K562 (cell line): ENCODE measurements around the gene TUBB4B. TPM values are rescaled to one million over a fixed set of nuclear protein-coding genes. Genes with fewer than 3 reads are reported as not detected.
A peak's percentile ranks its signal among the peaks of the same experiment; 100 is the strongest.

ENCODE experiments used
- C11orf30 ChIP-seq: fragments of 450-650 bp; IDR thresholded peaks from 2 replicates; pipeline ENCODE4 v1.6.1; 2016; ENCODE audit warnings: low read depth, mild to moderate bottlenecking
- CBX1 ChIP-seq: sonication (generic); IDR thresholded peaks from 2 replicates; pipeline ENCODE4 v1.6.1; 2016; ENCODE audit warnings: antibody characterized with exemption, low read depth, mild to moderate bottlenecking
- ETV1 ChIP-seq: fragments of 450-650 bp; conservative IDR thresholded peaks from 2 replicates; pipeline ENCODE4 v1.6.1; 2016; ENCODE audit warnings: missing genetic modification characterization, control low read depth, low read depth, missing compliant biosample characterization
- GATA2 ChIP-seq: sonication (generic); formaldehyde crosslinking; IDR thresholded peaks from 2 replicates; pipeline ENCODE4 v1.4.0; 2020; ENCODE audit warnings: mild to moderate bottlenecking, missing genetic modification reagents
- HCFC1 ChIP-seq: IDR thresholded peaks from 2 replicates; pipeline ENCODE4 v1.6.1; 2012; ENCODE audit warnings: low read depth, low read length, improper control_type of control experiment
- HDAC2 ChIP-seq: fragments of 450-650 bp; IDR thresholded peaks from 2 replicates; pipeline ENCODE4 v1.6.1; 2016; ENCODE audit warnings: mild to moderate bottlenecking
- HDAC3 ChIP-seq: fragments of 450-650 bp; IDR thresholded peaks from 2 replicates; pipeline ENCODE4 v1.6.1; 2018; ENCODE audit warnings: borderline replicate concordance, mild to moderate bottlenecking, moderate library complexity; ENCODE audit not compliant: partially characterized antibody
- HIVEP1 ChIP-seq: fragments of 250-450 bp; sonication (Bioruptor Pico); IDR thresholded peaks from 2 replicates; pipeline ENCODE4 v1.4.0; 2020; ENCODE audit warnings: mild to moderate bottlenecking
- KAT8 ChIP-seq: fragments of 450-650 bp; IDR thresholded peaks from 2 replicates; pipeline ENCODE4 v1.6.1; 2016; ENCODE audit warnings: low read depth, mild to moderate bottlenecking
- KDM4B ChIP-seq, 2 experiments: fragments of 450-650 bp in 1 of 2; sonication (generic) in 1 of 2; IDR thresholded peaks; 2 replicates each; pipeline ENCODE4 v1.6.1; 2016 to 2017; ENCODE audit warnings: borderline replicate concordance in 2 of 2, antibody characterized with exemption in 1 of 2, low read depth in 1 of 2, mild to moderate bottlenecking in 1 of 2
- LARP7 ChIP-seq: fragments of 450-650 bp; IDR thresholded peaks from 2 replicates; pipeline ENCODE4 v1.6.1; 2016
- MTA3 ChIP-seq: fragments of 450-650 bp; formaldehyde crosslinking; IDR thresholded peaks from 2 replicates; pipeline ENCODE4 v1.6.1; 2017; ENCODE audit warnings: mild to moderate bottlenecking, borderline replicate concordance
- NCOA1 ChIP-seq: fragments of 450-650 bp; IDR thresholded peaks from 2 replicates; pipeline ENCODE4 v1.6.1; 2016; ENCODE audit warnings: low read depth
- POLR2A ChIP-seq: fragments of 450-650 bp; conservative IDR thresholded peaks from 2 replicates; pipeline ENCODE4 v1.6.1; 2016
- RHOXF2B ChIP-seq: fragments of 250-450 bp; sonication (Bioruptor Pico); conservative IDR thresholded peaks from 2 replicates; pipeline ENCODE4 v1.5.1; 2021
- SAFB2 ChIP-seq: fragments of 200-400 bp; formaldehyde crosslinking; IDR thresholded peaks from 2 replicates; pipeline ENCODE4 v1.6.1; 2018; ENCODE audit warnings: borderline replicate concordance, low read length, low read depth, moderate library complexity; ENCODE audit not compliant: severe bottlenecking
- SPI1 ChIP-seq: IDR thresholded peaks from 2 replicates; pipeline ENCODE4 v1.6.1; 2011; ENCODE audit warnings: low read depth, low read length, control low read depth, borderline replicate concordance
- STAT6 ChIP-seq: sonication (generic); formaldehyde crosslinking; IDR thresholded peaks from 2 replicates; pipeline ENCODE4 v1.8.1; 2023; ENCODE audit warnings: mild to moderate bottlenecking, missing genetic modification reagents
- TEAD1 ChIP-seq, 2 experiments: fragments of 450-650 bp in 1 of 2; sonication (generic) in 1 of 2; formaldehyde crosslinking; IDR thresholded peaks; 2 replicates each; pipeline versions ENCODE4 v1.4.0 to v1.8.0; 2020 to 2022; ENCODE audit warnings: mild to moderate bottlenecking in 2 of 2, missing genetic modification reagents in 1 of 2
- TEAD4 ChIP-seq, 2 experiments: sonication (generic) in 1 of 2; formaldehyde crosslinking in 1 of 2; IDR thresholded peaks; 2 replicates each; pipeline versions ENCODE4 v1.6.1 to v1.8.0; 2012 to 2022; ENCODE audit warnings: borderline replicate concordance in 1 of 2, inconsistent platforms in 1 of 2, low read length in 1 of 2, mild to moderate bottlenecking in 1 of 2, missing genetic modification reagents in 1 of 2
- ZBTB33 ChIP-seq: sonication (generic); formaldehyde crosslinking; IDR thresholded peaks from 2 replicates; pipeline ENCODE4 v1.8.1; 2023; ENCODE audit warnings: mild to moderate bottlenecking, missing genetic modification reagents
- ZBTB7A ChIP-seq: IDR thresholded peaks from 2 replicates; pipeline ENCODE4 v1.6.1; 2011; ENCODE audit warnings: low read depth, mild to moderate bottlenecking, low read length, moderate library complexity, borderline replicate concordance; ENCODE audit not compliant: control insufficient read depth
- ZEB2 ChIP-seq: fragments of 450-650 bp; IDR thresholded peaks from 2 replicates; pipeline ENCODE4 v1.6.1; 2016
- ZNF311 ChIP-seq: fragments of 250-450 bp; sonication (Bioruptor Pico); IDR thresholded peaks from 2 replicates; pipeline ENCODE4 v1.4.0; 2020; ENCODE audit warnings: mild to moderate bottlenecking, moderate library complexity
- ZNF436 ChIP-seq: fragments of 250-450, 450-650 bp; sonication (Bioruptor Pico); formaldehyde crosslinking; IDR thresholded peaks from 2 replicates; pipeline ENCODE4 v1.7.0; 2020; ENCODE audit warnings: mild to moderate bottlenecking
- ZNF668 ChIP-seq: fragments of 250-450 bp; sonication (Bioruptor Pico); IDR thresholded peaks from 2 replicates; pipeline ENCODE4 v1.8.0; 2022; ENCODE audit warnings: mild to moderate bottlenecking, inconsistent platforms
- polyA plus RNA-seq, 8 experiments: library from polyadenylated mRNA; depleted of rRNA in 4 of 8; stranded (reverse) in 5 of 8; unstranded in 3 of 8; fragments of >200 nt; fragmentation: Nextera tagmentation in 2 of 8; fragmentation: Illumina TruSeq in 1 of 8; extraction: Ambion mirVana in 2 of 8; extraction: Trizol in 1 of 8; gene quantifications; 2 replicates each; pipeline versions ENCODE4 v1.2.1 to v1.2.3, GENCODE V29; 2011 to 2014; ENCODE audit warnings: inconsistent platforms in 1 of 8, missing spikeins in 1 of 8
- total RNA-seq, 7 experiments: library from RNA; depleted of rRNA in 6 of 7; stranded (reverse); fragments of >200 nt in 6 of 7; fragmentation: Illumina TruSeq in 2 of 7; extraction: Trizol in 2 of 7; gene quantifications; 2 replicates each; pipeline versions ENCODE4 v1.2.1 to v1.2.3, GENCODE V29; 2011 to 2021; ENCODE audit warnings: low replicate concordance in 1 of 7

TUBB4B gene
- total and polyA plus RNA-seq, 9 of the 15 experiments (the other 6 are each of a cell fraction or from before 2014, with no cell fraction given) = 24.1 to 443 (median 268) TPM

GRCh38 chr9:137243626-137244485, 2.8 kb downstream of the TUBB4B start (continued):
- peak; percentile 58; the same call in 1 of the 2 replicates for TF ChIP-seq CBX1
- TF ChIP-seq RHOXF2B (CRISPR knock-in tag) = no peak
- TF ChIP-seq SPI1 = peak; percentile 59; the same call in 1 of the 2 replicates
- TF ChIP-seq STAT6 (CRISPR knock-in tag) = no peak
- no peak for TF ChIP-seq HCFC1
- TF ChIP-seq KAT8 = no peak
- TF ChIP-seq HDAC3 = no peak
- TF ChIP-seq HIVEP1 = no peak
- TF ChIP-seq HDAC2 = no peak
- TF ChIP-seq ZNF311 = no peak
- TF ChIP-seq ZBTB7A = no peak; the same call in 1 of the 2 replicates
- TF ChIP-seq ZNF436 = peak; percentile 12; the same call in 1 of the 2 replicates
- TF ChIP-seq POLR2A = peak; percentile 89
- no peak for TF ChIP-seq GATA2
- TF ChIP-seq ZEB2 = no peak
- no peak for TF ChIP-seq NCOA1
- no peak for TF ChIP-seq ETV1
- TF ChIP-seq KDM4B (IDR thresholded peaks at IDR 0.05; ENCODE audit: borderline replicate concordance in 2 of 2, low read depth in 1 of 2) = no peak
- TF ChIP-seq ZBTB33 = no peak
- no peak for TF ChIP-seq C11orf30
- TF ChIP-seq ZNF668 (CRISPR knock-in tag) = no peak
- no peak for TF ChIP-seq SAFB2
- TF ChIP-seq TEAD1 (CRISPR knock-in tag; IDR thresholded peaks at IDR 0.05) = peak; percentile 66 to 80; a peak in 2 of 4 replicates
- no peak for TF ChIP-seq LARP7
- peak; percentile 87; the same call in 1 of the 2 replicates for TF ChIP-seq MTA3
- TF ChIP-seq TEAD4 (IDR thresholded peaks at IDR 0.05; ENCODE audit: low read length) = no peak; the same call in none of the 2 replicates
- TF ChIP-seq TEAD4 (CRISPR knock-in tag; IDR thresholded peaks at IDR 0.05; ENCODE audit: borderline replicate concordance) = 0 out of 2 replicates have a peak, but pooled peaks have one; percentile 54
